ENCODE measurements around the gene RNF166.

RNF166 gene

GRCh38 chr16:88649924-88650748 lies 56.1 kb downstream of the RNF166 start:
- DNase-seq, result no peak

GRCh38 chr16:88649195-88649923 lies 56.8 kb downstream of the RNF166 start:
- DNase-seq, result no peak

GRCh38 chr16:88647178-88648070 lies 58.8 kb downstream of the RNF166 start:
- DNase-seq, result no peak

Data from NCI-H748 treated with DMSO at 0.1 percent for 48 hours (cell line).